GM21529 (cell line): ENCODE results near the gene MAP3K6.

Source experiments
- ATAC-seq: cut with Tn5 transposase; IDR thresholded peaks from one replicate; pipeline ENCODE4 v1.9.1; 2021; ENCODE audit not compliant: unreplicated experiment

The MAP3K6 gene

GRCh38 chr1:27336756-27337155 is 30.0 kb downstream of the MAP3K6 start:
- ATAC-seq = no peak

GRCh38 chr1:27335506-27336422 is 31.0 kb downstream of the MAP3K6 start:
- no peak for ATAC-seq

DNA sequence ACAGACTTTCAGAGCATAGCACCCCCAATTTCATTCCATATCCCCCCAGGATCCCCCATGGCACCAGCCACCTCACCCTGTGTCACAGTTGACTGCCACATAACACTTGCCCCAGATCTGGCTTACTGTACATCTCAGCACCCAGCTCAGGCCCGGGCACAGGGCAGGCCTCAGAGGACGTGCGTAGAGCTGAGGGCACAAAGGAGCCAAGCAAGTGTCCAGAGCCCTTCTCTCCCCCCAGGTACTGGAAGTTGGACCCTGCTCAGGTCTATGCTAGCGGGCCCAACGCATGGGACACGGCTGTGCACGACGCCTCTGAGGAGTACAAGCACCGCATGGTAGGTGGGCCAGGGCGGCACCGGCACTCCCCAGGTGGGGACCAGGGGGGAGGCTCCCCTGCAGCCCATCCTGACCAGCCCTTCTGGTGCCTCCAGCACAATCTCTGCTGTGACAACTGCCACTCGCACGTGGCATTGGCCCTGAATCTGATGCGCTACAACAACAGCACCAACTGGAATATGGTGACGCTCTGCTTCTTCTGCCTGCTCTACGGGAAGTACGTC is 33.0 kb downstream of the MAP3K6 start:
- ATAC-seq = no peak

DNA sequence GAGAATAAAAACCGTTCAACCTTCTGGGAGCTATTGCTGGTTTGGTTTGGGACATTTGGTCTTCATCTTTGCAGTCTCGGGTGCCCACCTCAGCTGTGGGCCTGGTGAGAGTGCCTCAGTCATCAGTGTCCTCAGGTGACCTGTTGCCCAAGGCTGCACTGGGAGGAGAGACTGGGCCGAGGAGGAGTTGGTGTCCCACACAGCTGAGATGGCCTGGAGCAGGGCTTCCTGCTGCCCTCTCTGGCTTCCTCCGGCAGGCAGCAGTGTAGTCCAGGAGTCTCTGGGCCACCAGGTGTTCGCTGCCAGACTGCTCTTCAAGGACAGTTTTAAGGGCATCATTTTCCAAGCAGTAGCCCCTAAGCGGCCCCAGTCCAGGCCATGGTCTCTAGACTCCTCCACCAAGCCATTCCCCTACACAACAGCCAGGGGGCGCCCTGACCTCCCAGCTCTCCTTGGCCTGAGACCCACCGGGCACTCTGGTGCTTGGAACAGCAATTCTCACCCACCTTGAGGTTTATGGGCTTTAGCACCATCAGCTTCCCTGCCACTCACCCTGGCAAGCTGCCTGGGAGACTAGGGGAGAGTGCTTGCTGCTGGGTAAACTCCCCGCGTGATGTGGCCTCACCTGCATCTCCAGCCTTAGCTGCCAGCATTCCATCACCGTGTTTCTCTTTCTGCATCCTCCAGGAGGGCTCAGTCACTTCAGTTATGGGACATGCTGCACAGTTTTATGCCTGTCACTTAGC is 34.1 kb downstream of the MAP3K6 start:
- ATAC-seq = no peak

GRCh38 chr1:27331922-27332321 is 34.8 kb downstream of the MAP3K6 start:
- ATAC-seq = no peak

DNA sequence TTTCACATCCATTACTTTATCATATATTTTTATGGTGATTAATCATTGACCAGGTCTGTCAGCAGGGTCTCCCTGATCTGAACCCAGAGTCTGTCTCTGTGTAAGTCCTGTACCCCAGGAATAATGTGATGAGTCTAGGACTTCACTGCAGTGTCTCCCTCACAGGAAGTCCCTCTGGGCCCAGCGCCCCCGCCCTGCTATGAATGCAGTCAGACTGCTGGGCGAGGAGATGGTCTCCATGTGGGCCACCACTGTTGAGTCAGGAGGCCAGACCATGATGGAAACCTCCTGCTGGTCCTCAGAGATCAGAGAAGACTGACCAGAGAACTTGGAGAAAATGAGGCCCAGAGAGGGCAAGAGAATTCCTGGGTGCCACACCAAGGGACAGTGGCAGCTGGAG is 35.3 kb downstream of the MAP3K6 start:
- no peak for ATAC-seq

DNA sequence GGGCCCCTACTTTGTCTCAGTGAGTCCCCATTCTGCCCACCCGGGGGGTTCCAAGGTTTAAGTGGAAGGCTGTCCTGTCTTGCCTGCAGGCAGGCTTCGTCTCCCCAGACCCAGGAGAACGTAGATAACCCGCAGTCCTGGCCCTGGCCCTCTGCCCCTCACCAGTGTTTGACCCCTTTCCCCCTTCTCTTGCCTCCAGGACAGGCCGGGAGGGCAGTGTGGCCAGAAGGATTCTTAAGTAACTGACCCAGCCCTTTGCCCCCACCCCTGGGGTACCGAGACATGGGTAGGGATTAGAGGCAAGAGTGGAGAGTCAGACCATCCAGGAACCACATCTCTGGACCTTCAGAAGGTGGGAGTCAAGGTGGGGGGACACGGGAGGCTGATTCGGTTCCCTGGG is 36.0 kb downstream of the MAP3K6 start:
- ATAC-seq = no peak

DNA sequence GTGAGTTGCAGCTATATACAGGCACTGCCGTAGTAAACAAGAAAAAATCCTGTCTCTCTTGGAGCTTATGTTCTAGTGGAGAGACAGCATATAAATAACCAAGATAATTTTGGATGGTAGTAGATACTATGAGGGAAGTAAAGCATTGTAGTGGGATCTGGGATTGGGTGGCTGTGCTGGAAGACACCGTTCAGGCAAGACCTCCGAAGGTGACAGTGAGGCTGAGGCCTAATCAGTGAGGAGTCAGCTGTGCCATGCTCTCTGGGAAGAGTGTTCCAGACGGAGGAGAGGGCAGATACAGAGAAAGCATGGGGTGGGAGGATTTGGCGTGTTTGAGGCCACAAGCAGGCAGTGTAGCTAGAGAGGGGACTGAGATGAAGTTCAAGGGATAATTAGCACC is 38.8 kb downstream of the MAP3K6 start:
- ATAC-seq = no peak

DNA sequence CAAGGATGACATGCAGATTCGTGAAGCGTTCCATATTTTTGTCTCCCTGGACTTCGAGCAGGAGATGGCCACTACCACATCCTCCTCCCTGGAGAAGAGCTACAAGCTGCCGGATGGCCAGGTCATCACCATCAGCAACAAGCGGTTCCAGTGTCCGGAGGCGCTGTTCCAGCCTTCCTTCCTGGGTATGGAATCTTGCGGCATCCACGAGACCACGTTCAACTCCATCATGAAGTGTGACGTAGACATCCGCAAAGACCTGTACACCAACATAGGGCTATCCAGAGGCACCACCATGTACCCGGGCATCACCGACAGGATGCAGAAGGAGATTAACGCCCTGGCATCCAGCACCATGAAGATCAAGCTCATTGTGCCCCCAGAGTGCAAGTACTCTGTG is 41.5 kb downstream of the MAP3K6 start:
- no peak for ATAC-seq

DNA sequence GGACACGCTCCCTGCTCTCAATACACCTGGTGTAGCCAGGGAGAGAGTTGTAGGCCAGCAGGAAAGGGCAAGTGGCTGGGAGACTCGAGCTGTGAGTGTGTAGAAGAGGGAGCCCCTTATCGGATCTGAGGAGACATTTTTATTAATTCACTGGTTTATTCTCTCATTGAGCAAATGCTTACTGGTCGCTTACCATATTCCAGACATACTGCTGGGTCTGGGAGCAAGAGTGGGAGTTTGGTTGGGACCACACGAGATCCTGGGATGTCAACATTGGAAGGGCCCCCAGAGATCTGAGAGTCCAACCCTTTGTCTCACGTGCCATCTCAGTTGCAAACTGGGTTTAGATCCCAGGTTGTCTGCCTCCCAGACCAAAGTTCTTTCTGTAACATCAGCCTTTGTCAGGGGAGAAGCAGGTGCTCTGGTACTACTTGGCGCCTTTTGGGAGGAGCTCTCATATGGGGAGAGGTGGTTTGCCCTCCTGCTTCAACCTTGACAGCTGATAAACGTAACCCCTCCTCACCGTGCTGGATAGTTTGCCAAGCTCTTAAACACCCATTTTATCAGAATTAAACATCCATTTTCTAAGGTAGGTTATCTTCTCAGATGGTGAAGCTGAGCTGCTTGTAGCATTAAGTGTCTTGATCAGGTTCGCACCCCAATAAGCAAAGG is 44.1 kb downstream of the MAP3K6 start:
- ATAC-seq = no peak

- ATAC-seq = peak; percentile 84
These were observed 44.8 kb downstream of the MAP3K6 start, which contains the start of gene TMEM222 for GRCh38 chr1:27321813-27322568. Gene TMEM222 (plus strand): TSS chr1:27322163. CDS start chr1:27322198, 35 bp downstream.

- ATAC-seq = no peak
These were observed 48.2 kb downstream of the MAP3K6 start for GRCh38 chr1:27318596-27318995.

- no peak for ATAC-seq
These were observed 48.6 kb downstream of the MAP3K6 start for GRCh38 chr1:27318136-27318535.

DNA sequence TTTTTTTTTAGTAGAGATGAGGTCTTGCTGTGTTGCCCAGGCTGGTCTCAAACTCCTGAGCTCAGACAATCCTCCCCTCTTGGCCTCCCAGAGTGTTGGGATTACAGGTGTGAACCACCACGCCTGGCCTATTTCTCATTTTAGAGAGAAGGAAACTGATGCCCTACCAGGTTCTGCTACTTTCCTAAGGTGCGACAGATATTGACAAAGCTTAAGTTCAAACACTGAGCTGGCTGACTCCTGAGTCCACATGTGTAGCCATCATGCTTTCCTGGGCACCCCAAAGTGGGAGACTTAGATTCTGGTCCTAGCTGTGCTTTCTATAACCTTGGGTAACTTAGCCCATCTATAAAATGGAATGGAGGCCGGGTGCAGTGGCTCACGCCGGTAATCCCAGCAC is 49.9 kb downstream of the MAP3K6 start:
- no peak for ATAC-seq

DNA sequence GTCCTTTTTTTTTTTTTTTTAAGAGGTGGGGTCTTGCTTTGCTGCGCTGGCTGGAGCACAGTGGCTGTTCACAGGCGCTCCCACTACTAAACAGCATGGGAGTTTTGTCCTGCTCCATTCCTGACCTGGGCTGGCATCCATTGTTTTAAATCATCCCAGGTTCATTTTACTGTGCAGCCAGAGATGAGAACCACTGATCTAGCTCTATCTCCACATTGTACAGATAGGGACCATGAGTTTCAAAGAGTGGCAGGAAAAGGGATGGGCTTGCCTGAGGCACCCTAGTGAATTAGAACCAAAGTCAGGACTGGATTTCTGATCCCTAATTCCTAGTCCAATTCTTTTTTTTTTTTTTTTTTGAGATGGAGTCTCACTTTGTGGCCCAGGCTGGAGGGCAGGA is 52.0 kb downstream of the MAP3K6 start:
- no peak for ATAC-seq

- ATAC-seq = no peak
These were observed 52.6 kb downstream of the MAP3K6 start for GRCh38 chr1:27314169-27314568.

- no peak for ATAC-seq
These were observed 58.7 kb downstream of the MAP3K6 start for GRCh38 chr1:27307874-27308598.

- ATAC-seq = no peak
These were observed 59.6 kb downstream of the MAP3K6 start for GRCh38 chr1:27306892-27307761.

- ATAC-seq = no peak
These were observed 60.7 kb downstream of the MAP3K6 start for GRCh38 chr1:27306071-27306470.
